ENCODE results near the gene OR2AE1.

OR2AE1 gene

DNA sequence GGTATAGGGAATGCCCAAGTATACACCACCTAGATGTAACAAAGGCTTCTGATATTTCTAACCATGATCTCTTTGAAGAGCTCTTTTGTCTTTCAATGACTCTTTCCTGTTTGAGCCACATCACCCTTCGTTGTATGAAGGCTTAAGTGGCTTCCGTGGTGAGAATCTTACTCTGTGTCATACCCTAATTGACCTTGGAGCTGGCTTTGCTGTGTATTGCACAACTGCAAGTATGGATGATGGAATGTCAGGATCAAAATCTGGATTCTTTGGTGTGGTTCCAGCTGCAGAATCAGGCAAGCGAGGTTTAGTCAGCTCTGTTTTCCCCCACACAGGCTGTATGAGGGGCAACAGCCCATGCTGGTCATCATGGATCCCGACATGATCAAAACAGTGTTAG lies 33.0 kb downstream of the OR2AE1 start:
- H2BK12ac ChIP-seq (ENCODE audit: low read length), result no peak overlapping the region
- no peak overlapping the region for H2AFZ ChIP-seq (ENCODE audit: insufficient read depth, low read length, poor library complexity)
- no peak overlapping the region for H2BK120ac ChIP-seq (ENCODE audit: insufficient read depth, low read length, poor library complexity)
- H3K4me1 ChIP-seq (ENCODE audit: control insufficient read depth in 1 of 2, insufficient read depth in 2 of 2, low read length in 2 of 2), result peaks cover 0 to 2% of the 10 kb centered on the region in 2 experiments
- H3K79me2 ChIP-seq (ENCODE audit: control insufficient read depth, insufficient read depth, low read length, poor library complexity), result no peaks in the 10 kb centered on the region
- no CpG with 5 or more reads among the region's 4 CpGs for WGBS (ENCODE audit: extremely low coverage, insufficient coverage, insufficient read length)
- H3K18ac ChIP-seq (ENCODE audit: low read length), result no peak overlapping the region
- H3K4ac ChIP-seq (ENCODE audit: low read depth, low read length), result no peak overlapping the region
- peak in 1 of 2 donors; percentile 9 for DNase-seq
- H4K12ac ChIP-seq (ENCODE audit: low read depth, low read length), result no peak overlapping the region
- H3K27me3 ChIP-seq (ENCODE audit: insufficient read depth, low read length), result no peaks in the 10 kb centered on the region
- no peaks in the 10 kb centered on the region for H3K79me1 ChIP-seq (ENCODE audit: low read length)
- no peak overlapping the region for H3K23ac ChIP-seq (ENCODE audit: low read length)
- no peak overlapping the region for H3K4me2 ChIP-seq (ENCODE audit: low read length)
- H2BK5ac ChIP-seq (ENCODE audit: low read depth, low read length, poor library complexity), result no peak overlapping the region
- no peak overlapping the region for H4K91ac ChIP-seq (ENCODE audit: low read depth, low read length)
- no peak overlapping the region for H3K4me3 ChIP-seq (ENCODE audit: low read depth, low read length)
- no peak overlapping the region for H3K14ac ChIP-seq (ENCODE audit: low read length)
- no peaks in the 10 kb centered on the region for H3K36me3 ChIP-seq (ENCODE audit: control insufficient read depth in 1 of 2, insufficient read depth in 2 of 2, low read length in 2 of 2)
- H3K27ac ChIP-seq (ENCODE audit: low read depth, low read length), result no peak overlapping the region
- H4K8ac ChIP-seq (ENCODE audit: low read depth, low read length), result no peak overlapping the region
- no peaks in the 10 kb centered on the region for H3K9me3 ChIP-seq (ENCODE audit: insufficient read depth, low read depth, low read length)
- no peak overlapping the region for H3K9ac ChIP-seq (ENCODE audit: low read length)
- no peak overlapping the region for H2AK5ac ChIP-seq (ENCODE audit: low read length)

DNA sequence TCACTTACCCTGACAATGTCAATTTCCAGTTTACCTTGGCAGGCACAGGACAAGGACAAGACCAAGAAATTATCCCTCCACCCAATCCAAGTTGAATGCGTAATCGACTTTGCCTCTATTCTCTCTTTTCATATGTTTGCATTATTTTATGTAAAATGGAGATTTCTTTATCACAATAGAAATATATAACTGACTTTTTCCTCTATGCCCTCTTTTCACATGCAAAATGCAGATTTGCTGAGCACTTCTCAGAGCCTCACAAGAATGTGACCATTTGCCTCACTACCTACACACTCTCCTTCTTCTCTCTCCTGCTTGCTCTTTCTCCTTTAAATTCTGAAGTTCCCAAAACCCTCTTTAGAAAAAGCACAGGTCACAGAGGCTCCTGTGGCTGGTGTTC lies 33.9 kb downstream of the OR2AE1 start:
- no peak overlapping the region for H3K18ac ChIP-seq (ENCODE audit: low read length)
- DNase-seq, result no peak
- no peak overlapping the region for H3K4me2 ChIP-seq (ENCODE audit: low read length)
- no peak overlapping the region for H3K27ac ChIP-seq (ENCODE audit: low read depth, low read length)
- H2AFZ ChIP-seq (ENCODE audit: insufficient read depth, low read length, poor library complexity), result no peak overlapping the region
- no peak overlapping the region for H4K12ac ChIP-seq (ENCODE audit: low read depth, low read length)
- H4K91ac ChIP-seq (ENCODE audit: low read depth, low read length), result no peak overlapping the region
- H3K4me3 ChIP-seq (ENCODE audit: low read depth, low read length), result no peak overlapping the region
- no peaks in the 10 kb centered on the region for H3K79me1 ChIP-seq (ENCODE audit: low read length)
- no peak overlapping the region for H3K23ac ChIP-seq (ENCODE audit: low read length)
- no peak overlapping the region for H3K14ac ChIP-seq (ENCODE audit: low read length)
- no CpG with 5 or more reads among the region's 2 CpGs for WGBS (ENCODE audit: extremely low coverage, insufficient coverage, insufficient read length)
- H3K36me3 ChIP-seq (ENCODE audit: control insufficient read depth in 1 of 2, insufficient read depth in 2 of 2, low read length in 2 of 2), result no peaks in the 10 kb centered on the region
- no peak overlapping the region for H2BK12ac ChIP-seq (ENCODE audit: low read length)
- no peak overlapping the region for H3K4ac ChIP-seq (ENCODE audit: low read depth, low read length)
- no peak overlapping the region for H2BK120ac ChIP-seq (ENCODE audit: insufficient read depth, low read length, poor library complexity)
- peaks cover 0 to 2% of the 10 kb centered on the region in 2 experiments for H3K4me1 ChIP-seq (ENCODE audit: control insufficient read depth in 1 of 2, insufficient read depth in 2 of 2, low read length in 2 of 2)
- no peak overlapping the region for H2AK5ac ChIP-seq (ENCODE audit: low read length)
- no peak overlapping the region for H4K8ac ChIP-seq (ENCODE audit: low read depth, low read length)
- no peak overlapping the region for H2BK5ac ChIP-seq (ENCODE audit: low read depth, low read length, poor library complexity)
- no peak overlapping the region for H3K9ac ChIP-seq (ENCODE audit: low read length)
- H3K79me2 ChIP-seq (ENCODE audit: control insufficient read depth, insufficient read depth, low read length, poor library complexity), result no peaks in the 10 kb centered on the region
- H3K27me3 ChIP-seq (ENCODE audit: insufficient read depth, low read length), result no peaks in the 10 kb centered on the region
- no peaks in the 10 kb centered on the region for H3K9me3 ChIP-seq (ENCODE audit: insufficient read depth, low read depth, low read length)

DNA sequence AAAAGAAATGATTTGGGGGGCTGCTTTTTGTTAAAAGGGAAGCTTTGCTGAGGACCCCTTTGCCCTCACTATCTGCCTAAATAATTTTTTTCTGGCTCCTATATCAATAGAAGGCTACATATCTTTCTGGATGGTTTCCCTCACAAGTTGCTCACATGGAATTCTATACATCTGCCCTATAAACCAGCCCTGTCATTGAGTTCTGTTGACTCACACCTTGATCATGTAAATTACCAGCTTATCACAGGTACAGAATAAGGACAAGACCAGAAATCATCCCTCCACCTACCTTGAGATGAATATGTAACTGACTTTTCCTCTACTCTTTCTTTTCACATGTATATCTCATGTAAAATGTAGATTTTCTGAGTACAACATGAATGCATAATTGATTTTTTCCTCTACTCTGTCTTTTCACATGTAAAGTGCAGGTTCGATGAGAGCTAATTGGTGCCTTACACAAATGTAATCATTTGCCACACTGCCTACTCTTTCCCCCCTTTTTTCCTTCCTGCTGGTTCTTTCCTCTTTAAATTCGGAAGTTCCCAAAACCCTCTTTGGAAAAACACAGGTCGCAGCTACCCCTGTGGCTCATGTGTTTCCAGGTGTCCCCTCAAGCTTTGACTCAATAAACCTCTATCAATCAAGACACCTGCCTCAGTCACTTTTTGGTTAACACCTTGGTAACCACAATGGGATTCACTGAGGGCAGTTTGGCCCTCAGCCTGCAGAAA lies 36.5 kb downstream of the OR2AE1 start:
- Histone ChIP-seq H3K4me2 (ENCODE audit: low read length) (no peak overlapping the region), H3K4me1 (ENCODE audit: control insufficient read depth in 1 of 2, insufficient read depth in 2 of 2, low read length in 2 of 2) (peaks cover 0 to 2% of the 10 kb centered on the region in 2 experiments), H3K23ac (ENCODE audit: low read length) (no peak overlapping the region), H4K8ac (ENCODE audit: low read depth, low read length) (no peak overlapping the region), H3K18ac (ENCODE audit: low read length) (no peak overlapping the region), H2AK5ac (ENCODE audit: low read length) (no peak overlapping the region), H3K4ac (ENCODE audit: low read depth, low read length) (no peak overlapping the region), H3K27me3 (ENCODE audit: insufficient read depth, low read length) (no peaks in the 10 kb centered on the region), H2BK5ac (ENCODE audit: low read depth, low read length, poor library complexity) (no peak overlapping the region), H3K36me3 (ENCODE audit: control insufficient read depth in 1 of 2, insufficient read depth in 2 of 2, low read length in 2 of 2) (no peaks in the 10 kb centered on the region), H3K79me2 (ENCODE audit: control insufficient read depth, insufficient read depth, low read length, poor library complexity) (no peaks in the 10 kb centered on the region), H3K79me1 (ENCODE audit: low read length) (no peaks in the 10 kb centered on the region), H4K91ac (ENCODE audit: low read depth, low read length) (no peak overlapping the region), H2AFZ (ENCODE audit: insufficient read depth, low read length, poor library complexity) (no peak overlapping the region), H3K4me3 (ENCODE audit: low read depth, low read length) (no peak overlapping the region), H4K12ac (ENCODE audit: low read depth, low read length) (no peak overlapping the region), H2BK12ac (ENCODE audit: low read length) (no peak overlapping the region), H3K9ac (ENCODE audit: low read length) (no peak overlapping the region), H3K9me3 (ENCODE audit: insufficient read depth, low read depth, low read length) (no peaks in the 10 kb centered on the region), H2BK120ac (ENCODE audit: insufficient read depth, low read length, poor library complexity) (no peak overlapping the region), H3K14ac (ENCODE audit: low read length) (no peak overlapping the region), H3K27ac (ENCODE audit: low read depth, low read length) (no peak overlapping the region)
- peak in 1 of 2 donors; percentile 37 for DNase-seq
- WGBS (ENCODE audit: extremely low coverage, insufficient coverage, insufficient read length), result no CpG with 5 or more reads among the region's 3 CpGs

DNA sequence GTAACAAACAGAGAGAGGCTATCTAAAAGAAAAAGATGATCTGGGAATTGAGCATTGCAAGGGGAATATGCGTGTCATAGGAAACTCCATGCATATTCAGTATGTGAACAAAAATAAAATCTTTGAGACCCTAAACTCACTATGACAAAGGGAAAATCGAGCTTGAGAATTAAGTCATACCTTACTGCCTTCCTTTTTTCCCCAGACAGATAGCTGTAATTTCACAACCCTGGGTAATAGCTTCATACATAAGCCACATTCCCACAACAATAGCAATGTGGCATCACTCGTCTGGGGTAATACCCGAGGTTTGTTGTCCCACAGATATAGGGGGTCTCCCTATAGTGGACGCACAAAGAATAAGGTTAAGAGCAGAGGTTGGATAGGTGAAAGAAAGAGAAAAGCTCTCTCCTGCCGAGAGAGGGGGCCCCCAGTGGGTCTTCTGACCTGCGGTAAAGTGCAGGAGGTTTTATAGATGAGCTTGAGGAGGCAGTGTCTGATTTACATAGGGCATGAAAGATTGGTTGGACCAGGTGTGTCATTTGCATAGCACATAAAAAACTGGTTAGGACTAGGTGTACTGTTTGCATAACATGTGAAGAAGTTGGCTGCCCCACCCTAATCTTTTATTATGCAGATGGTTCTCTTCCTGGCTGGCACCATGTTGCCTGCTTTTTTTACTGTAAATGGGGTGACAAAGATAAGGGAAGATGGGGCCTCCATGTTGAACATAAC lies 37.4 kb downstream of the OR2AE1 start:
- Histone ChIP-seq H2BK5ac (ENCODE audit: low read depth, low read length, poor library complexity) (no peak overlapping the region), H3K79me1 (ENCODE audit: low read length) (no peaks in the 10 kb centered on the region), H3K9ac (ENCODE audit: low read length) (no peak overlapping the region), H3K4me3 (ENCODE audit: low read depth, low read length) (no peak overlapping the region), H2AK5ac (ENCODE audit: low read length) (no peak overlapping the region), H4K12ac (ENCODE audit: low read depth, low read length) (no peak overlapping the region), H3K23ac (ENCODE audit: low read length) (no peak overlapping the region), H3K4ac (ENCODE audit: low read depth, low read length) (no peak overlapping the region), H4K91ac (ENCODE audit: low read depth, low read length) (no peak overlapping the region), H3K27me3 (ENCODE audit: insufficient read depth, low read length) (no peaks in the 10 kb centered on the region), H3K18ac (ENCODE audit: low read length) (no peak overlapping the region), H3K36me3 (ENCODE audit: control insufficient read depth in 1 of 2, insufficient read depth in 2 of 2, low read length in 2 of 2) (no peaks in the 10 kb centered on the region), H3K14ac (ENCODE audit: low read length) (no peak overlapping the region), H2BK120ac (ENCODE audit: insufficient read depth, low read length, poor library complexity) (no peak overlapping the region), H3K9me3 (ENCODE audit: insufficient read depth, low read depth, low read length) (no peaks in the 10 kb centered on the region), H4K8ac (ENCODE audit: low read depth, low read length) (no peak overlapping the region), H3K4me2 (ENCODE audit: low read length) (no peak overlapping the region), H3K4me1 (ENCODE audit: control insufficient read depth in 1 of 2, insufficient read depth in 2 of 2, low read length in 2 of 2) (peaks cover 0 to 2% of the 10 kb centered on the region in 2 experiments), H3K79me2 (ENCODE audit: control insufficient read depth, insufficient read depth, low read length, poor library complexity) (no peaks in the 10 kb centered on the region), H2AFZ (ENCODE audit: insufficient read depth, low read length, poor library complexity) (no peak overlapping the region), H2BK12ac (ENCODE audit: low read length) (no peak overlapping the region), H3K27ac (ENCODE audit: low read depth, low read length) (no peak overlapping the region)
- WGBS (ENCODE audit: extremely low coverage, insufficient coverage, insufficient read length), result no CpG with 5 or more reads among the region's 7 CpGs
- no peak for DNase-seq

All from trophoblast cell (in vitro differentiated cells and primary cell).